IMR-90 (cell line): ENCODE measurements around the gene ABI3BP. TPM values are rescaled to one million over a fixed set of nuclear protein-coding genes. Genes with fewer than 3 reads are reported as not detected.

ENCODE experiments used
- ATAC-seq: fragments of 200-7000 bp; cut with Tn5 transposase; 2 replicates; pipeline ENCODE4 v1.9.1; 2020; ENCODE audit warnings: low read depth, mild to moderate bottlenecking, moderate library complexity
- BruUV-seq: library from RNA; stranded (reverse); fragments of 400-500 nt; replicated peaks from 2 replicates; lab custom pipeline; 2021; lab: Mats Ljungman, UMichigan
- CTCF ChIA-PET: fragments of 300-600 bp; formaldehyde crosslinking; extraction: SDS; loops from one replicate; lab custom pipeline; 2021; ENCODE audit warnings: antibody characterized with exemption; lab: Yijun Ruan, JAX
- POLR2A ChIA-PET: fragments of 300-600 bp; sonication (Branson Sonifier 250); formaldehyde crosslinking; loops from one replicate; lab custom pipeline; 2022; ENCODE audit warnings: antibody characterized with exemption; ENCODE audit not compliant: unreplicated experiment; lab: Charles Lee
- DNase-seq: peaks from one replicate; pipeline ENCODE4 v3.0.0; 2013
- H2AFZ ChIP-seq: replicated peaks from 2 replicates; pipeline ENCODE3; 2013; ENCODE audit warnings: low read length, mild to moderate bottlenecking; ENCODE audit not compliant: poor library complexity
- H2AK5ac ChIP-seq: 2 replicates; pipeline ENCODE4 v1.6.1; 2013; ENCODE audit warnings: low read depth, low read length, inconsistent platforms
- H2AK9ac ChIP-seq: replicated peaks from 2 replicates; pipeline ENCODE3; 2013; ENCODE audit warnings: mild to moderate bottlenecking, low read depth, low read length, moderate library complexity; ENCODE audit not compliant: poor library complexity
- H2BK120ac ChIP-seq: 2 replicates; pipeline ENCODE4 v1.6.1; 2013; ENCODE audit warnings: low read depth, low read length, inconsistent platforms
- H2BK15ac ChIP-seq: 3 replicates; pipeline ENCODE4 v1.6.1; 2013; ENCODE audit warnings: low read depth, low read length, inconsistent platforms
- H2BK20ac ChIP-seq: 2 replicates; pipeline ENCODE4 v1.6.1; 2013; ENCODE audit warnings: low read depth, mild to moderate bottlenecking, inconsistent platforms, low read length, moderate library complexity
- H2BK5ac ChIP-seq: 2 replicates; pipeline ENCODE4 v1.6.1; 2013; ENCODE audit warnings: mild to moderate bottlenecking, low read depth, low read length, inconsistent platforms; ENCODE audit not compliant: poor library complexity, severe bottlenecking
- H3K14ac ChIP-seq: replicated peaks from 2 replicates; pipeline ENCODE4 v1.6.1; 2013; ENCODE audit warnings: low read depth, low read length, inconsistent platforms
- H3K18ac ChIP-seq: 2 replicates; pipeline ENCODE4 v1.6.1; 2013; ENCODE audit warnings: low read depth, low read length, control low read depth
- H3K23ac ChIP-seq: 2 replicates; pipeline ENCODE4 v1.6.1; 2013; ENCODE audit warnings: low read depth, low read length, inconsistent platforms
- H3K27ac ChIP-seq: 2 replicates; pipeline ENCODE4 v1.5.1; 2013; ENCODE audit warnings: mild to moderate bottlenecking, control low read depth, low read length; ENCODE audit not compliant: insufficient read depth
- H3K27me3 ChIP-seq: 2 replicates; pipeline ENCODE4 v1.6.1; 2013; ENCODE audit warnings: low read length; ENCODE audit not compliant: control insufficient read depth, insufficient read depth
- H3K36me3 ChIP-seq: 2 replicates; pipeline ENCODE4 v1.6.1; 2013; ENCODE audit warnings: low read length, mixed read lengths; ENCODE audit not compliant: control insufficient read depth, insufficient read depth
- H3K4ac ChIP-seq: 2 replicates; pipeline ENCODE4 v1.6.1; 2013; ENCODE audit warnings: low read depth, low read length, inconsistent platforms
- H3K4me1 ChIP-seq: 2 replicates; pipeline ENCODE4 v1.6.1; 2013; ENCODE audit warnings: low read length, mixed read lengths; ENCODE audit not compliant: control insufficient read depth, insufficient read depth
- H3K4me2 ChIP-seq: 2 replicates; pipeline ENCODE4 v1.6.1; 2013; ENCODE audit warnings: low read depth, mild to moderate bottlenecking, control low read depth, low read length, moderate library complexity
- H3K4me3 ChIP-seq: 2 replicates; pipeline ENCODE4 v1.5.1; 2013; ENCODE audit warnings: low read depth, mild to moderate bottlenecking, control low read depth, low read length, moderate library complexity; ENCODE audit not compliant: insufficient read depth
- H3K56ac ChIP-seq: 2 replicates; pipeline ENCODE4 v1.6.1; 2013; ENCODE audit warnings: low read length, inconsistent platforms; ENCODE audit not compliant: insufficient read depth; ENCODE audit errors: extremely low read depth
- H3K79me1 ChIP-seq, 2 experiments: 2 replicates each; pipeline ENCODE4 v1.6.1; 2013; ENCODE audit warnings: low read length in 2 of 2, inconsistent platforms in 1 of 2, low read depth in 1 of 2
- H3K9ac ChIP-seq: 2 replicates; pipeline ENCODE4 v1.6.1; 2013; ENCODE audit warnings: low read depth, low read length, control low read depth
- H3K9me1 ChIP-seq: 2 replicates; pipeline ENCODE4 v1.6.1; 2013; ENCODE audit warnings: low read length, inconsistent platforms; ENCODE audit not compliant: insufficient read depth
- H3K9me3 ChIP-seq: 2 replicates; pipeline ENCODE4 v1.6.1; 2013; ENCODE audit warnings: low read length; ENCODE audit not compliant: control insufficient read depth, insufficient read depth
- H4K20me1 ChIP-seq: 2 replicates; pipeline ENCODE4 v1.6.1; 2013; ENCODE audit warnings: low read length, inconsistent platforms; ENCODE audit not compliant: insufficient read depth
- H4K5ac ChIP-seq: 2 replicates; pipeline ENCODE4 v1.6.1; 2013; ENCODE audit warnings: mild to moderate bottlenecking, low read depth, low read length, control low read depth
- H4K8ac ChIP-seq, 2 experiments: 2 replicates each; pipeline ENCODE4 v1.6.1; 2013; ENCODE audit warnings: low read depth in 2 of 2, low read length in 2 of 2, control low read depth in 1 of 2, inconsistent platforms in 1 of 2
- H4K91ac ChIP-seq: 2 replicates; pipeline ENCODE4 v1.6.1; 2013; ENCODE audit warnings: low read depth, low read length, inconsistent platforms; ENCODE audit not compliant: insufficient read depth
- BHLHE40 ChIP-seq: fragments of 150-350 bp; IDR thresholded peaks from 2 replicates; pipeline ENCODE4 v1.6.1; 2016; ENCODE audit warnings: mild to moderate bottlenecking, low read depth, low read length
- CEBPB ChIP-seq: IDR thresholded peaks from 2 replicates; pipeline ENCODE4 v1.6.1; 2012; ENCODE audit warnings: low read depth, low read length, improper control_type of control experiment
- CHD1 ChIP-seq: IDR thresholded peaks from 2 replicates; pipeline ENCODE4 v1.6.1; 2012; ENCODE audit warnings: low read depth, low read length, improper control_type of control experiment
- CTCF ChIP-seq: conservative IDR thresholded peaks from 2 replicates; pipeline ENCODE4 v1.5.1; 2012; ENCODE audit warnings: mild to moderate bottlenecking, low read depth, low read length, improper control_type of control experiment
- ELK1 ChIP-seq: fragments of 150-350 bp; IDR thresholded peaks from 2 replicates; pipeline ENCODE4 v1.6.1; 2016; ENCODE audit warnings: low read depth, mild to moderate bottlenecking, low read length, moderate library complexity, borderline replicate concordance
- FOS ChIP-seq: fragments of 150-350 bp; IDR thresholded peaks from 2 replicates; pipeline ENCODE4 v1.6.1; 2016; ENCODE audit warnings: low read depth, low read length
- MAFK ChIP-seq: IDR thresholded peaks from 2 replicates; pipeline ENCODE4 v1.6.1; 2012; ENCODE audit warnings: low read depth, low read length, improper control_type of control experiment
- MAZ ChIP-seq: IDR thresholded peaks from 2 replicates; pipeline ENCODE4 v1.6.1; 2012; ENCODE audit warnings: low read depth, mild to moderate bottlenecking, low read length, improper control_type of control experiment, moderate library complexity, borderline replicate concordance
- NFE2L2 ChIP-seq: fragments of 150-350 bp; IDR thresholded peaks from 2 replicates; pipeline ENCODE4 v1.6.1; 2016; ENCODE audit warnings: low read depth, mild to moderate bottlenecking, low read length
- POLR2A ChIP-seq: IDR thresholded peaks from 2 replicates; pipeline ENCODE4 v1.6.1; 2012; ENCODE audit warnings: mild to moderate bottlenecking, low read depth, low read length
- RAD21 ChIP-seq: IDR thresholded peaks from 2 replicates; pipeline ENCODE4 v1.6.1; 2012; ENCODE audit warnings: low read length, improper control_type of control experiment
- RCOR1 ChIP-seq: IDR thresholded peaks from 2 replicates; pipeline ENCODE4 v1.6.1; 2012; ENCODE audit warnings: mild to moderate bottlenecking, low read length, improper control_type of control experiment; ENCODE audit not compliant: insufficient replicate concordance
- RFX5 ChIP-seq: IDR thresholded peaks from 2 replicates; pipeline ENCODE4 v1.8.0; 2012; ENCODE audit warnings: low read depth, mild to moderate bottlenecking, low read length, moderate library complexity
- SMC3 ChIP-seq: fragments of 150-350 bp; IDR thresholded peaks from 2 replicates; pipeline ENCODE4 v1.6.1; 2016; ENCODE audit warnings: low read depth, mild to moderate bottlenecking, antibody characterized with exemption, low read length, moderate library complexity
- USF2 ChIP-seq: fragments of 150-350 bp; IDR thresholded peaks from 2 replicates; pipeline ENCODE4 v1.6.1; 2017; ENCODE audit warnings: mild to moderate bottlenecking, antibody characterized with exemption, low read length, low read depth
- WGBS, 2 experiments: methylation state at CpG; one replicate each; pipeline versions ENCODE4 v1.1.5 to v1.1.7; 2013; ENCODE audit warnings: missing lambda C conversion rate in 2 of 2; ENCODE audit not compliant: insufficient read length in 1 of 2; ENCODE audit errors: extremely low coverage in 2 of 2; 5-methylcytosine and 5-hydroxymethylcytosine counted together
- dilution Hi-C: fragments of 300-500 bp; cut with HindIII; formaldehyde crosslinking; loops from one replicate; pipeline ENCODE4 v1.14.3; 2018; ENCODE audit warnings: low sequenced_read_pairs; ENCODE audit not compliant: unreplicated experiment
- in situ Hi-C: fragments of 300-500 bp; cut with MboI; formaldehyde crosslinking; loops from 3 replicates; pipeline ENCODE4 v1.14.3; 2019; ENCODE audit warnings: low sequenced_read_pairs, inconsistent platforms, mixed read lengths
- intact Hi-C: fragments of 100-400 bp; cut with micrococcal nuclease; formaldehyde crosslinking; loops from 2 replicates; pipeline ENCODE4 v1.10.0; 2022
- polyA plus RNA-seq, 3 experiments: library from polyadenylated mRNA; depleted of rRNA; stranded (reverse); fragments of >200 nt; gene quantifications; 2 replicates each; pipeline ENCODE4 v1.2.3, GENCODE V29; 2012; ENCODE audit warnings: low replicate concordance in 1 of 3
- total RNA-seq: library from RNA; depleted of rRNA; stranded (reverse); fragments of >200 nt; gene quantifications from 2 replicates; pipeline ENCODE4 v1.2.3, GENCODE V29; 2012

The ABI3BP gene
- total and polyA plus RNA-seq, 2 of the 4 experiments (the other 2 are of a cell fraction) = 3.0 to 26.7 TPM

- ChIA-PET POLR2A (no interaction called here), CTCF (interaction anchor here (2.1 kb wide), 1 partner anchor 29 kb away, joined by 5 read pairs; no protein-coding TSS in a partner anchor)
- peak overlapping the region; percentile 77 for H2AK9ac ChIP-seq
- peaks cover 9% of the 10 kb centered on the region for H3K4me1 ChIP-seq
- H2BK20ac ChIP-seq = peak overlapping the region; percentile 100
- dilution Hi-C loops (no loop called here), in situ Hi-C loops (no loop called here), intact Hi-C loops (no loop called here)
- H2BK15ac ChIP-seq = peak overlapping the region; percentile 95
- H3K23ac ChIP-seq = peak overlapping the region; percentile 99
- no peak overlapping the region for H3K4me3 ChIP-seq
- peak overlapping the region; percentile 100 for H2BK120ac ChIP-seq
- H3K9me3 ChIP-seq = peaks cover 3% of the 10 kb centered on the region; the same call in 1 of the 2 replicates
- H4K8ac ChIP-seq = peak overlapping the region; percentile 84 to 99
- peak overlapping the region; percentile 99 for H3K14ac ChIP-seq
- peak overlapping the region; percentile 94 for H3K56ac ChIP-seq
- no peaks in the 10 kb centered on the region for H4K20me1 ChIP-seq
- H3K27me3 ChIP-seq = no peaks in the 10 kb centered on the region
- peak overlapping the region; percentile 74 for H4K5ac ChIP-seq
- no peaks in the 10 kb centered on the region for H3K79me1 ChIP-seq
- peak overlapping the region; percentile 99 for H2BK5ac ChIP-seq
- no peaks in the 10 kb centered on the region; the same call in 1 of the 2 replicates for H3K9me1 ChIP-seq
- peak overlapping the region; percentile 96 for H3K27ac ChIP-seq
- TF ChIP-seq CHD1 (no peak), POLR2A (no peak), CTCF (no peak), NFE2L2 (no peak), MAZ (no peak), MAFK (no peak), RAD21 (no peak), ELK1 (no peak), RFX5 (no peak), RCOR1 (no peak), USF2 (no peak), FOS (no peak), SMC3 (no peak), BHLHE40 (no peak), CEBPB (no peak)
- H3K4ac ChIP-seq = peak overlapping the region; percentile 99
- peak overlapping the region; percentile 89 for H2AFZ ChIP-seq
- DNase-seq (peak; percentile 26), ATAC-seq (peak; percentile 18; the same call in 1 of the 2 replicates)
- H3K9ac ChIP-seq = 0 out of 2 replicates have a peak overlapping the region, but pooled peaks have one; percentile 16
- BruUV-seq = no TSS peak
- peak overlapping the region; percentile 97 for H4K91ac ChIP-seq
- peak overlapping the region; percentile 90 for H3K18ac ChIP-seq
- WGBS, 2 experiments = no CpG with 5 or more reads among the region's 3 CpGs
- no peaks in the 10 kb centered on the region for H3K36me3 ChIP-seq
- peak overlapping the region; percentile 24; the same call in 1 of the 2 replicates for H3K4me2 ChIP-seq
- H2AK5ac ChIP-seq = peak overlapping the region; percentile 99
These were observed 43.5 kb upstream of the ABI3BP start for GRCh38 chr3:101036676-101037075.
